ENCODE data around the gene SPNS2.

SPNS2 gene

GRCh38 chr17:4504188-4504587 lies 5.5 kb downstream of the SPNS2 start:
- DNase-seq = no peak

GRCh38 chr17:4505187-4505586 lies 6.5 kb downstream of the SPNS2 start:
- no peak for DNase-seq

GRCh38 chr17:4506175-4506813 lies 7.6 kb downstream of the SPNS2 start:
- no peak for DNase-seq

GRCh38 chr17:4506892-4507291 lies 8.2 kb downstream of the SPNS2 start:
- DNase-seq = no peak

- DNase-seq = no peak
Measured at GRCh38 chr17:4507361-4508111, 8.9 kb downstream of the SPNS2 start.

GRCh38 chr17:4508207-4508606 lies 9.5 kb downstream of the SPNS2 start:
- DNase-seq = no peak

GRCh38 chr17:4509401-4509800 lies 10.7 kb downstream of the SPNS2 start:
- DNase-seq = no peak

GRCh38 chr17:4509923-4510617 lies 11.4 kb downstream of the SPNS2 start:
- no peak for DNase-seq

GRCh38 chr17:4510618-4510941 lies 11.9 kb downstream of the SPNS2 start:
- DNase-seq = no peak

GRCh38 chr17:4511199-4511932 lies 12.7 kb downstream of the SPNS2 start:
- no peak for DNase-seq

GRCh38 chr17:4512156-4513112 lies 13.8 kb downstream of the SPNS2 start:
- DNase-seq = no peak

- DNase-seq = no peak
Measured at GRCh38 chr17:4513113-4514032, 14.7 kb downstream of the SPNS2 start.

- no peak for DNase-seq
Measured at GRCh38 chr17:4514206-4514605, 15.5 kb downstream of the SPNS2 start.

GRCh38 chr17:4514779-4515178 lies 16.1 kb downstream of the SPNS2 start:
- DNase-seq = no peak

GRCh38 chr17:4515501-4515900 lies 16.8 kb downstream of the SPNS2 start:
- DNase-seq = no peak

- DNase-seq = no peak
Measured at GRCh38 chr17:4516735-4517134, 18.1 kb downstream of the SPNS2 start.

- no peak for DNase-seq
Measured at GRCh38 chr17:4518901-4519300, 20.2 kb downstream of the SPNS2 start.

GRCh38 chr17:4519361-4519788 lies 20.7 kb downstream of the SPNS2 start:
- no peak for DNase-seq

GRCh38 chr17:4520060-4520893 lies 21.6 kb downstream of the SPNS2 start:
- DNase-seq = no peak

Data from GOT3 (cell line).